IMR-90 (cell line): ENCODE measurements around the gene NCKAP5L. TPM values are rescaled to one million over a fixed set of nuclear protein-coding genes. Genes with fewer than 3 reads are reported as not detected.

Source experiments
- ATAC-seq: fragments of 200-7000 bp; cut with Tn5 transposase; 2 replicates; pipeline ENCODE4 v1.9.1; 2020; ENCODE audit warnings: low read depth, mild to moderate bottlenecking, moderate library complexity
- BruUV-seq: library from RNA; stranded (reverse); fragments of 400-500 nt; replicated peaks from 2 replicates; lab custom pipeline; 2021; lab: Mats Ljungman, UMichigan
- CTCF ChIA-PET: fragments of 300-600 bp; formaldehyde crosslinking; extraction: SDS; loops from one replicate; lab custom pipeline; 2021; ENCODE audit warnings: antibody characterized with exemption; lab: Yijun Ruan, JAX
- POLR2A ChIA-PET: fragments of 300-600 bp; sonication (Branson Sonifier 250); formaldehyde crosslinking; loops from one replicate; lab custom pipeline; 2022; ENCODE audit warnings: antibody characterized with exemption; ENCODE audit not compliant: unreplicated experiment; lab: Charles Lee
- DNase-seq: peaks from one replicate; pipeline ENCODE4 v3.0.0; 2013
- H2AFZ ChIP-seq: replicated peaks from 2 replicates; pipeline ENCODE3; 2013; ENCODE audit warnings: low read length, mild to moderate bottlenecking; ENCODE audit not compliant: poor library complexity
- H2AK5ac ChIP-seq: 2 replicates; pipeline ENCODE4 v1.6.1; 2013; ENCODE audit warnings: low read depth, low read length, inconsistent platforms
- H2AK9ac ChIP-seq: replicated peaks from 2 replicates; pipeline ENCODE3; 2013; ENCODE audit warnings: mild to moderate bottlenecking, low read depth, low read length, moderate library complexity; ENCODE audit not compliant: poor library complexity
- H2BK120ac ChIP-seq: 2 replicates; pipeline ENCODE4 v1.6.1; 2013; ENCODE audit warnings: low read depth, low read length, inconsistent platforms
- H2BK15ac ChIP-seq: 3 replicates; pipeline ENCODE4 v1.6.1; 2013; ENCODE audit warnings: low read depth, low read length, inconsistent platforms
- H2BK20ac ChIP-seq: 2 replicates; pipeline ENCODE4 v1.6.1; 2013; ENCODE audit warnings: low read depth, mild to moderate bottlenecking, inconsistent platforms, low read length, moderate library complexity
- H2BK5ac ChIP-seq: 2 replicates; pipeline ENCODE4 v1.6.1; 2013; ENCODE audit warnings: mild to moderate bottlenecking, low read depth, low read length, inconsistent platforms; ENCODE audit not compliant: poor library complexity, severe bottlenecking
- H3K14ac ChIP-seq: replicated peaks from 2 replicates; pipeline ENCODE4 v1.6.1; 2013; ENCODE audit warnings: low read depth, low read length, inconsistent platforms
- H3K18ac ChIP-seq: 2 replicates; pipeline ENCODE4 v1.6.1; 2013; ENCODE audit warnings: low read depth, low read length, control low read depth
- H3K23ac ChIP-seq: 2 replicates; pipeline ENCODE4 v1.6.1; 2013; ENCODE audit warnings: low read depth, low read length, inconsistent platforms
- H3K27ac ChIP-seq: 2 replicates; pipeline ENCODE4 v1.5.1; 2013; ENCODE audit warnings: mild to moderate bottlenecking, control low read depth, low read length; ENCODE audit not compliant: insufficient read depth
- H3K27me3 ChIP-seq: 2 replicates; pipeline ENCODE4 v1.6.1; 2013; ENCODE audit warnings: low read length; ENCODE audit not compliant: control insufficient read depth, insufficient read depth
- H3K36me3 ChIP-seq: 2 replicates; pipeline ENCODE4 v1.6.1; 2013; ENCODE audit warnings: low read length, mixed read lengths; ENCODE audit not compliant: control insufficient read depth, insufficient read depth
- H3K4ac ChIP-seq: 2 replicates; pipeline ENCODE4 v1.6.1; 2013; ENCODE audit warnings: low read depth, low read length, inconsistent platforms
- H3K4me1 ChIP-seq: 2 replicates; pipeline ENCODE4 v1.6.1; 2013; ENCODE audit warnings: low read length, mixed read lengths; ENCODE audit not compliant: control insufficient read depth, insufficient read depth
- H3K4me2 ChIP-seq: 2 replicates; pipeline ENCODE4 v1.6.1; 2013; ENCODE audit warnings: low read depth, mild to moderate bottlenecking, control low read depth, low read length, moderate library complexity
- H3K4me3 ChIP-seq: 2 replicates; pipeline ENCODE4 v1.5.1; 2013; ENCODE audit warnings: low read depth, mild to moderate bottlenecking, control low read depth, low read length, moderate library complexity; ENCODE audit not compliant: insufficient read depth
- H3K56ac ChIP-seq: 2 replicates; pipeline ENCODE4 v1.6.1; 2013; ENCODE audit warnings: low read length, inconsistent platforms; ENCODE audit not compliant: insufficient read depth; ENCODE audit errors: extremely low read depth
- H3K79me1 ChIP-seq, 2 experiments: 2 replicates each; pipeline ENCODE4 v1.6.1; 2013; ENCODE audit warnings: low read length in 2 of 2, inconsistent platforms in 1 of 2, low read depth in 1 of 2
- H3K9ac ChIP-seq: 2 replicates; pipeline ENCODE4 v1.6.1; 2013; ENCODE audit warnings: low read depth, low read length, control low read depth
- H3K9me1 ChIP-seq: 2 replicates; pipeline ENCODE4 v1.6.1; 2013; ENCODE audit warnings: low read length, inconsistent platforms; ENCODE audit not compliant: insufficient read depth
- H3K9me3 ChIP-seq: 2 replicates; pipeline ENCODE4 v1.6.1; 2013; ENCODE audit warnings: low read length; ENCODE audit not compliant: control insufficient read depth, insufficient read depth
- H4K20me1 ChIP-seq: 2 replicates; pipeline ENCODE4 v1.6.1; 2013; ENCODE audit warnings: low read length, inconsistent platforms; ENCODE audit not compliant: insufficient read depth
- H4K5ac ChIP-seq: 2 replicates; pipeline ENCODE4 v1.6.1; 2013; ENCODE audit warnings: mild to moderate bottlenecking, low read depth, low read length, control low read depth
- H4K8ac ChIP-seq, 2 experiments: 2 replicates each; pipeline ENCODE4 v1.6.1; 2013; ENCODE audit warnings: low read depth in 2 of 2, low read length in 2 of 2, control low read depth in 1 of 2, inconsistent platforms in 1 of 2
- H4K91ac ChIP-seq: 2 replicates; pipeline ENCODE4 v1.6.1; 2013; ENCODE audit warnings: low read depth, low read length, inconsistent platforms; ENCODE audit not compliant: insufficient read depth
- BHLHE40 ChIP-seq: fragments of 150-350 bp; IDR thresholded peaks from 2 replicates; pipeline ENCODE4 v1.6.1; 2016; ENCODE audit warnings: mild to moderate bottlenecking, low read depth, low read length
- MAFK ChIP-seq: IDR thresholded peaks from 2 replicates; pipeline ENCODE4 v1.6.1; 2012; ENCODE audit warnings: low read depth, low read length, improper control_type of control experiment
- WGBS, 2 experiments: methylation state at CpG; one replicate each; pipeline versions ENCODE4 v1.1.5 to v1.1.7; 2013; ENCODE audit warnings: missing lambda C conversion rate in 2 of 2; ENCODE audit not compliant: insufficient read length in 1 of 2; ENCODE audit errors: extremely low coverage in 2 of 2; 5-methylcytosine and 5-hydroxymethylcytosine counted together
- dilution Hi-C: fragments of 300-500 bp; cut with HindIII; formaldehyde crosslinking; loops from one replicate; pipeline ENCODE4 v1.14.3; 2018; ENCODE audit warnings: low sequenced_read_pairs; ENCODE audit not compliant: unreplicated experiment
- in situ Hi-C: fragments of 300-500 bp; cut with MboI; formaldehyde crosslinking; loops from 3 replicates; pipeline ENCODE4 v1.14.3; 2019; ENCODE audit warnings: low sequenced_read_pairs, inconsistent platforms, mixed read lengths
- intact Hi-C: fragments of 100-400 bp; cut with micrococcal nuclease; formaldehyde crosslinking; loops from 2 replicates; pipeline ENCODE4 v1.10.0; 2022
- polyA plus RNA-seq, 3 experiments: library from polyadenylated mRNA; depleted of rRNA; stranded (reverse); fragments of >200 nt; gene quantifications; 2 replicates each; pipeline ENCODE4 v1.2.3, GENCODE V29; 2012; ENCODE audit warnings: low replicate concordance in 1 of 3
- total RNA-seq: library from RNA; depleted of rRNA; stranded (reverse); fragments of >200 nt; gene quantifications from 2 replicates; pipeline ENCODE4 v1.2.3, GENCODE V29; 2012

Gene NCKAP5L
- total and polyA plus RNA-seq, 2 of the 4 experiments (the other 2 are of a cell fraction), result 6.1 to 14.4 TPM

- Histone ChIP-seq H3K27ac (no peak overlapping the region), H3K9me1 (no peaks in the 10 kb centered on the region; the same call in 1 of the 2 replicates), H2BK20ac (no peak overlapping the region), H3K4ac (no peak overlapping the region), H3K36me3 (no peaks in the 10 kb centered on the region), H4K5ac (no peak overlapping the region), H3K14ac (no peak overlapping the region), H3K4me2 (no peak overlapping the region), H3K27me3 (peaks cover 13% of the 10 kb centered on the region), H4K20me1 (0 out of 2 replicates have a peak, but pooled peaks cover 4% of the 10 kb centered on the region), H3K4me3 (no peak overlapping the region), H2AK9ac (no peak overlapping the region), H4K91ac (no peak overlapping the region), H3K56ac (no peak overlapping the region), H3K9ac (no peak overlapping the region), H3K79me1 (no peaks in the 10 kb centered on the region), H3K23ac (no peak overlapping the region), H2AK5ac (no peak overlapping the region), H4K8ac (no peak overlapping the region), H3K4me1 (peaks cover 24% of the 10 kb centered on the region), H2BK5ac (no peak overlapping the region), H3K18ac (no peak overlapping the region), H3K9me3 (no peaks in the 10 kb centered on the region), H2BK120ac (no peak overlapping the region), H2AFZ (no peak overlapping the region), H2BK15ac (no peak overlapping the region)
- POLR2A ChIA-PET, result no interaction called here
- ATAC-seq (no peak), DNase-seq (peak; percentile 54)
- CTCF ChIA-PET, result no interaction called here
- 67% methylated on average over 5 of the region's 6 CpGs; no CpG with 5 or more reads in 1 of the 2 experiments for WGBS, 2 experiments
- TF ChIP-seq BHLHE40 (peak; percentile 22; the same call in 1 of the 2 replicates), MAFK (no peak)
- BruUV-seq, result no TSS peak
- in situ Hi-C loops (no loop called here), intact Hi-C loops (no loop called here), dilution Hi-C loops (no loop called here)
Observed at GRCh38 chr12:49872781-49873181, 44.6 kb upstream of the NCKAP5L start.
